Endothelial cell of umbilical vein (primary cell): Measurements from ENCODE around the gene OR5AS1. TPM values are rescaled to one million over a fixed set of nuclear protein-coding genes. Genes with fewer than 3 reads are reported as not detected.
"Not testable (repeated sequence)": the region's sequence is repeated elsewhere in the genome, so short reads cannot be mapped to it uniquely, and the experiment has no call there.

Source experiments
- BruUV-seq: library from RNA; stranded (reverse); fragments of 400-500 nt; replicated peaks from 2 replicates; lab custom pipeline; 2021; lab: Mats Ljungman, UMichigan
- CTCF ChIA-PET: fragments of 300-600, 350-600 bp; sonication (Branson Sonifier 250); formaldehyde crosslinking; loops from one replicate; lab custom pipeline; 2021; ENCODE audit warnings: antibody characterized with exemption, inconsistent platforms; lab: Charles Lee
- POLR2A ChIA-PET: fragments of 300-600, 350-600 bp; sonication (Branson Sonifier 250); formaldehyde crosslinking; loops from one replicate; lab custom pipeline; 2021; ENCODE audit warnings: antibody characterized with exemption, inconsistent platforms; lab: Charles Lee
- DNase-seq: peaks from one replicate; pipeline ENCODE4 v3.0.0-alpha.2; 2011; ENCODE audit warnings: low read depth, low spot score
- FAIRE-seq: peaks from 2 replicates; lab custom pipeline; 2011; peaks lifted over from hg19 to GRCh38; lab: Jason Lieb, UNC
- H2AFZ ChIP-seq: 2 replicates; pipeline ENCODE4 v1.6.0; 2012; ENCODE audit warnings: low read depth, low read length, control low read depth, inconsistent platforms
- H3K27ac ChIP-seq: 2 replicates; pipeline ENCODE4 v1.5.1; 2011; ENCODE audit warnings: low read depth, mild to moderate bottlenecking, control low read depth, low read length, moderate library complexity; ENCODE audit not compliant: insufficient read depth
- H3K27me3 ChIP-seq, 2 experiments: 2 replicates each; pipeline versions ENCODE4 v1.6.0 to v1.6.1; 2011; ENCODE audit warnings: low read length in 2 of 2, mixed read lengths in 1 of 2; ENCODE audit not compliant: control insufficient read depth in 2 of 2, insufficient read depth in 2 of 2
- H3K36me3 ChIP-seq, 2 experiments: 2 replicates in 1 of 2; 3 replicates in 1 of 2; pipeline ENCODE4 v1.5.1; 2011; ENCODE audit warnings: low read length in 2 of 2, mild to moderate bottlenecking in 1 of 2, moderate library complexity in 1 of 2; ENCODE audit not compliant: control insufficient read depth in 2 of 2, insufficient read depth in 2 of 2; ENCODE audit errors: extremely low read depth in 1 of 2
- H3K4me1 ChIP-seq: 3 replicates; pipeline ENCODE4 v1.5.1; 2011; ENCODE audit warnings: mild to moderate bottlenecking, low read length; ENCODE audit not compliant: control insufficient read depth, insufficient read depth; ENCODE audit errors: extremely low read depth
- H3K4me2 ChIP-seq: 2 replicates; pipeline ENCODE4 v1.6.1; 2011; ENCODE audit warnings: low read length, control low read depth, mixed read lengths; ENCODE audit not compliant: insufficient read depth
- H3K4me3 ChIP-seq, 3 experiments: fragments of 200-600 bp in 1 of 3; sonication (generic), shearing (Covaris generic) in 1 of 3; replicated peaks in 1 of 3; 2 replicates each; pipeline ENCODE4 v1.5.1; 2011 to 2016; ENCODE audit warnings: control low read depth in 3 of 3, low read length in 3 of 3, mild to moderate bottlenecking in 2 of 3, inconsistent platforms in 1 of 3, low read depth in 1 of 3, moderate library complexity in 1 of 3; ENCODE audit not compliant: insufficient read depth in 1 of 3
- H3K79me2 ChIP-seq: 2 replicates; pipeline ENCODE4 v1.6.0; 2012; ENCODE audit warnings: low read length, inconsistent platforms; ENCODE audit not compliant: control insufficient read depth, insufficient read depth
- H3K9ac ChIP-seq: replicated peaks from 2 replicates; pipeline ENCODE3; 2011; ENCODE audit warnings: low read length, control low read depth; ENCODE audit not compliant: insufficient read depth; ENCODE audit errors: extremely low read depth
- H3K9me1 ChIP-seq: replicated peaks from 3 replicates; pipeline ENCODE4 v1.6.0; 2011; ENCODE audit warnings: mild to moderate bottlenecking, low read length; ENCODE audit not compliant: control insufficient read depth, insufficient read depth; ENCODE audit errors: extremely low read depth
- H3K9me3 ChIP-seq: replicated peaks from 2 replicates; pipeline ENCODE4 v1.5.1; 2012; ENCODE audit warnings: low read length, inconsistent platforms; ENCODE audit not compliant: control insufficient read depth, insufficient read depth
- H4K20me1 ChIP-seq: replicated peaks from 2 replicates; pipeline ENCODE3; 2011; ENCODE audit warnings: mild to moderate bottlenecking, low read length; ENCODE audit not compliant: control insufficient read depth, insufficient read depth; ENCODE audit errors: extremely low read depth
- dilution Hi-C: fragments of 300-500 bp; cut with MboI; formaldehyde crosslinking; loops from one replicate; pipeline ENCODE4 v1.15.0; 2019; ENCODE audit warnings: low sequenced_read_pairs; ENCODE audit not compliant: extremely low pct_ligation_motif_present
- intact Hi-C: fragments of 100-400 bp; cut with micrococcal nuclease; formaldehyde crosslinking; loops from one replicate; pipeline ENCODE4 v1.10.0; 2022
- polyA plus RNA-seq, 4 experiments: library from polyadenylated mRNA; depleted of rRNA in 3 of 4; stranded (reverse) in 3 of 4; unstranded in 1 of 4; fragments of >200 nt; gene quantifications; 2 replicates each; pipeline versions ENCODE4 v1.2.1 to v1.2.3, GENCODE V29; 2011 to 2012; ENCODE audit warnings: missing spikeins in 1 of 4
- total RNA-seq: library from RNA; stranded (reverse); gene quantifications from 2 replicates; pipeline ENCODE4 v1.2.3, GENCODE V29; 2021

OR5AS1 gene
- total and polyA plus RNA-seq, 2 donors (not counting 3 experiments of a cell fraction or from before 2014, with no cell fraction given), result not detected

DNA sequence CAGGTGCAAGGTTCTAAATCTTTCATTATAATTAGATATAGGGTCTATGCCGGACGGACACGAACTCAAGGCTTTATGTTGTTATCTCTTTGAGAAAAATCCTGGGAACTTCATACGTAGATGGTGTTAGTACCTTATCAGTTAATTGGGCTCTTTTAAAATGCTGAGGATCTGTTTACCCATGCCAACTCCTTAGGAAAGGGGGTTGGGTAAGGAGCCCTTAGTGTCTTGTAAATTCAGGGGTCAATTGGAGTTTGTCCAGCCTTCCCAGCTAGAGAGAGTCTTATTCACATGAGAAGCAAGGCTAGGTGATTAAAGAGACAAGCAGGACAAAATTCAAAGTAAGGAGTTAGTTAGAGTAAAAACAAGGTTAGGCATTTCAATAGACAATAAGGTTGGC, 28.9 kb downstream of the OR5AS1 start:
- H3K27ac ChIP-seq, H3K9me1 ChIP-seq, H3K27me3 ChIP-seq, dilution Hi-C loops, H3K4me2 ChIP-seq, H3K9me3 ChIP-seq, POLR2A ChIA-PET, H3K4me1 ChIP-seq, H4K20me1 ChIP-seq, intact Hi-C loops, H2AFZ ChIP-seq, H3K36me3 ChIP-seq, FAIRE-seq, CTCF ChIA-PET, BruUV-seq, DNase-seq, H3K79me2 ChIP-seq, H3K4me3 ChIP-seq, H3K9ac ChIP-seq: not testable (repeated sequence)

GRCh38 chr11:56057661-56058237, 30.3 kb downstream of the OR5AS1 start:
- H3K4me1 ChIP-seq, BruUV-seq, POLR2A ChIA-PET, H2AFZ ChIP-seq, H3K4me3 ChIP-seq, H3K79me2 ChIP-seq, H3K4me2 ChIP-seq, dilution Hi-C loops, CTCF ChIA-PET, H3K36me3 ChIP-seq, intact Hi-C loops, H3K9ac ChIP-seq, H3K27ac ChIP-seq, FAIRE-seq, H3K9me1 ChIP-seq, H3K9me3 ChIP-seq, DNase-seq, H3K27me3 ChIP-seq, H4K20me1 ChIP-seq: not testable (repeated sequence)

- DNase-seq, H3K79me2 ChIP-seq, H3K27ac ChIP-seq, H3K4me2 ChIP-seq, CTCF ChIA-PET, H3K9me1 ChIP-seq, H3K27me3 ChIP-seq, H3K4me1 ChIP-seq, H3K9me3 ChIP-seq, intact Hi-C loops, H4K20me1 ChIP-seq, H3K36me3 ChIP-seq, H2AFZ ChIP-seq, POLR2A ChIA-PET, BruUV-seq, H3K9ac ChIP-seq, FAIRE-seq, dilution Hi-C loops, H3K4me3 ChIP-seq: not testable (repeated sequence)
Measured at GRCh38 chr11:56058260-56058780, 30.9 kb downstream of the OR5AS1 start.
